Left lung (tissue), 10 donors: Measurements from ENCODE around the gene CCNC. TPM values are rescaled to one million over a fixed set of nuclear protein-coding genes. Genes with fewer than 3 reads are reported as not detected.

Experiments
- ATAC-seq: fragments of 200-7000 bp; cut with Tn5 transposase; one replicate; pipeline ENCODE4 v1.9.1; 2020; ENCODE audit warnings: moderate library complexity
- DNase-seq, 4 donors: peaks; one replicate each; pipeline ENCODE4 v3.0.0-alpha.2; 2013 to 2020
- H3K27ac ChIP-seq, 2 donors: fragments of 200-600 bp; sonication (generic) in 1 of 2; one replicate each; pipeline versions ENCODE4 v1.5.0 to v1.8.0; 2020 to 2021
- H3K27me3 ChIP-seq, 2 donors: fragments of 200-600 bp; sonication (generic) in 1 of 2; one replicate each; pipeline versions ENCODE4 v1.5.0 to v1.8.0; 2020 to 2021
- H3K36me3 ChIP-seq, 2 donors: fragments of 200-600 bp; sonication (generic) in 1 of 2; one replicate each; pipeline versions ENCODE4 v1.5.0 to v1.8.0; 2020 to 2021
- H3K4me1 ChIP-seq, 2 donors: fragments of 200-600 bp; one replicate each; pipeline ENCODE4 v1.8.0; 2021
- H3K4me3 ChIP-seq, 2 donors: fragments of 200-600 bp; sonication (generic) in 1 of 2; one replicate each; pipeline versions ENCODE4 v1.5.0 to v1.8.0; 2020 to 2021; ENCODE audit warnings: mild to moderate bottlenecking in 1 of 2
- H3K9me3 ChIP-seq, 2 donors: fragments of 200-600 bp; sonication (generic) in 1 of 2; one replicate each; pipeline versions ENCODE4 v1.5.0 to v1.8.0; 2020 to 2021
- CTCF ChIP-seq, 2 donors: fragments of 200-600 bp; sonication (generic) in 1 of 2; IDR thresholded peaks; one replicate each; pipeline versions ENCODE4 v1.5.0 to v1.8.0; 2021; ENCODE audit warnings: antibody characterized with exemption in 2 of 2
- intact Hi-C, 2 donors: fragments of 100-400 bp; cut with DNase I; formaldehyde crosslinking; loops; one replicate each; pipeline versions ENCODE4 v1.11.2 to v1.14.2; 2022
- polyA plus RNA-seq, 6 donors: library from polyadenylated mRNA; unstranded; fragments of 120-200 nt; gene quantifications; one replicate each; pipeline ENCODE4 v1.2.1, GENCODE V29; 2013; ENCODE audit not compliant: insufficient read length in 6 of 6
- total RNA-seq, 2 donors: library from RNA; stranded (reverse); fragmentation: NEBNext Ultra II Directional; extraction: Animal tissue kit (Norgen Biotek cat#: 25700); gene quantifications; one replicate each; pipeline ENCODE4 v1.2.1, GENCODE V29; 2021
- donor health status: DM: no; HTN: yes; CAD: no.
- donor health status: DM: no; HTN: no; CAD: no.

Gene CCNC
- total and polyA plus RNA-seq, 8 donors = 55.6 to 110 (median 86.8) TPM

- intact Hi-C loops = no loop called here
- Histone ChIP-seq H3K36me3 (peaks cover 0 to 87% of the 10 kb centered on the region in 2 donors), H3K4me3 (no peak overlapping the region), H3K9me3 (no peaks in the 10 kb centered on the region), H3K4me1 (no peaks in the 10 kb centered on the region), H3K27ac (no peak overlapping the region), H3K27me3 (no peaks in the 10 kb centered on the region)
- ATAC-seq (no peak), DNase-seq (no peak)
- TF ChIP-seq CTCF (IDR thresholded peaks at IDR 0.05) = no peak
Measured at GRCh38 chr6:99553888-99554287, 14.6 kb downstream of the CCNC start.

- DNase-seq = no peak
- Histone ChIP-seq H3K36me3 (peaks cover 0 to 87% of the 10 kb centered on the region in 2 donors), H3K4me1 (no peaks in the 10 kb centered on the region), H3K4me3 (no peak overlapping the region), H3K27me3 (no peaks in the 10 kb centered on the region), H3K9me3 (no peaks in the 10 kb centered on the region), H3K27ac (no peak overlapping the region)
- ATAC-seq = no peak
- TF ChIP-seq CTCF (IDR thresholded peaks at IDR 0.05) = no peak
- intact Hi-C loops = no loop called here
Measured at GRCh38 chr6:99550046-99550748, 18.3 kb downstream of the CCNC start.

GRCh38 chr6:99548706-99549105, 19.8 kb downstream of the CCNC start:
- Histone ChIP-seq H3K27ac (no peak overlapping the region), H3K9me3 (no peaks in the 10 kb centered on the region), H3K36me3 (peaks cover 0 to 84% of the 10 kb centered on the region in 2 donors), H3K4me1 (no peaks in the 10 kb centered on the region), H3K27me3 (no peaks in the 10 kb centered on the region), H3K4me3 (no peak overlapping the region)
- intact Hi-C loops = no loop called here
- TF ChIP-seq CTCF (IDR thresholded peaks at IDR 0.05) = no peak
- DNase-seq = no peak
- ATAC-seq = no peak

GRCh38 chr6:99547526-99547925, 20.9 kb downstream of the CCNC start:
- Histone ChIP-seq H3K4me1 (no peaks in the 10 kb centered on the region), H3K36me3 (peaks cover 0 to 85% of the 10 kb centered on the region in 2 donors), H3K27ac (no peak overlapping the region), H3K27me3 (no peaks in the 10 kb centered on the region), H3K9me3 (no peaks in the 10 kb centered on the region), H3K4me3 (no peak overlapping the region)
- no peak for TF ChIP-seq CTCF (IDR thresholded peaks at IDR 0.05)
- ATAC-seq = no peak
- no peak for DNase-seq
- intact Hi-C loops = no loop called here

GRCh38 chr6:99545442-99545841, 23.0 kb downstream of the CCNC start:
- Histone ChIP-seq H3K27ac (no peak overlapping the region), H3K36me3 (peaks cover 5 to 89% of the 10 kb centered on the region in 2 donors), H3K27me3 (no peaks in the 10 kb centered on the region), H3K4me3 (no peak overlapping the region), H3K4me1 (no peaks in the 10 kb centered on the region), H3K9me3 (no peaks in the 10 kb centered on the region)
- intact Hi-C loops = no loop called here
- DNase-seq (no peak), ATAC-seq (no peak)
- no peak for TF ChIP-seq CTCF (IDR thresholded peaks at IDR 0.05)
